ENCODE data around the gene RTP1. TPM values are rescaled to one million over a fixed set of nuclear protein-coding genes. Genes with fewer than 3 reads are reported as not detected.
A peak's percentile ranks its signal among the peaks of the same experiment; 100 is the strongest.

RTP1 gene
- polyA plus RNA-seq, 1 of the 3 experiments (the other 2 are of a cell fraction) = not detected

DNA sequence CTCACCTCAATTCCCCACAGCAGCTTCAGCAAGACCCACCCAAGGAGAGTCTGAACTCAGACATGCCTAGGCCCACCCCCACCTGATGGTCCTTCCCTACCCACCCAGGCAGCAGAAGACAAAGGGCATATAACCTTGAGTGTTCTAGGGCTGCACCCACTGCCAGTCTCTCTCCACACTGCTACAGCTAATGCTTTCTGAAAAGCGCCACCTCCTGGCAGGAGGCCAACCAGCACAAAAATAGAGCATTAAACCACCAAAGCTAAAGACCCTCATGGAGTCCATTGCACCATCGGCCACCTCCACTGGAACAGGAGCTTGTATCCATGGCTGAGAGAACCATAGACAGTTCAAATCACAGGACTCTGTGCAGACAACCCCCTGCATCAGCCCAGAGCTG is 46.7 kb upstream of the RTP1 start:
- Histone ChIP-seq H3K9me2 (no peaks in the 10 kb centered on the region), H3F3A (replicated peaks; ENCODE audit: insufficient read depth) (no peaks in the 10 kb centered on the region), H3K9ac (no peak overlapping the region), H3K4me1 (ENCODE audit: control insufficient read depth in 1 of 2, insufficient read depth in 2 of 2, low read depth in 1 of 2, low read length in 1 of 2) (no peaks in the 10 kb centered on the region), H3K27me3 (ENCODE audit: insufficient read depth) (peaks cover 5% of the 10 kb centered on the region; the same call in 1 of the 2 replicates), H3K36me3 (replicated peaks in 1 of 2; ENCODE audit: control insufficient read depth in 1 of 2, insufficient read depth in 2 of 2, low read length in 1 of 2) (no peaks in the 10 kb centered on the region), H3K79me2 (ENCODE audit: insufficient read depth) (no peaks in the 10 kb centered on the region), H3K4me3 (ENCODE audit: low read depth in 2 of 2, low read length in 1 of 2) (no peak overlapping the region), H3K9me3 (no peaks in the 10 kb centered on the region), H4K20me1 (ENCODE audit: insufficient read depth) (no peaks in the 10 kb centered on the region), H2AFZ (ENCODE audit: low read depth) (no peak overlapping the region), H3K27ac (ENCODE audit: low read depth in 2 of 2, low read length in 1 of 2) (no peak overlapping the region), H3K4me2 (no peak overlapping the region)
- ChIA-PET CTCF (interaction anchor here (1.1 to 3.6 kb wide), 9 partner anchors 11 to 329 kb away, joined by 3 to 28 read pairs (median 8); partner anchors contain the start of gene RPL39L), POLR2A (interaction anchor here (1.0 kb wide), 1 partner anchor 11 kb away, joined by 4 read pairs; the partner anchor contains the start of gene RPL39L)
- 45% methylated on average over 2 of the region's 2 CpGs for WGBS (ENCODE audit: low lambda C conversion rate)
- no peak for DNase-seq
- TF ChIP-seq IRF3 (IDR thresholded peaks at IDR 0.05; ENCODE audit: low read depth, low read length) = no peak
- TF ChIP-seq SMC3 (IDR thresholded peaks at IDR 0.05; ENCODE audit: low read depth, low read length) = peak; percentile 28; the same call in 1 of the 2 replicates
- no peak for TF ChIP-seq USF1 (IDR thresholded peaks at IDR 0.05; ENCODE audit: borderline replicate concordance, low read depth)
- TF ChIP-seq, protein P1, sequence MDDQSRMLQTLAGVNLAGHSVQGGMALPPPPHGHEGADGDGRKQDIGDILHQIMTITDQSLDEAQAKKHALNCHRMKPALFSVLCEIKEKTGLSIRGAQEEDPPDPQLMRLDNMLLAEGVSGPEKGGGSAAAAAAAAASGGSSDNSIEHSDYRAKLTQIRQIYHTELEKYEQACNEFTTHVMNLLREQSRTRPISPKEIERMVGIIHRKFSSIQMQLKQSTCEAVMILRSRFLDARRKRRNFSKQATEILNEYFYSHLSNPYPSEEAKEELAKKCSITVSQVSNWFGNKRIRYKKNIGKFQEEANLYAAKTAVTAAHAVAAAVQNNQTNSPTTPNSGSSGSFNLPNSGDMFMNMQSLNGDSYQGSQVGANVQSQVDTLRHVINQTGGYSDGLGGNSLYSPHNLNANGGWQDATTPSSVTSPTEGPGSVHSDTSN (IDR thresholded peaks at IDR 0.05) = no peak
- no peak for TF ChIP-seq FOSL2 (IDR thresholded peaks at IDR 0.05; ENCODE audit: borderline replicate concordance, low read depth)
- TF ChIP-seq TCF12 (IDR thresholded peaks at IDR 0.05) = no peak
- no peak for TF ChIP-seq FOXM1 (IDR thresholded peaks at IDR 0.05; ENCODE audit: low read depth)
- TF ChIP-seq FOXJ3 (CRISPR knock-in tag; IDR thresholded peaks at IDR 0.05) = no peak
- no peak for TF ChIP-seq RCOR1 (IDR thresholded peaks at IDR 0.05; ENCODE audit: low read length)
- TF ChIP-seq, protein P2, sequence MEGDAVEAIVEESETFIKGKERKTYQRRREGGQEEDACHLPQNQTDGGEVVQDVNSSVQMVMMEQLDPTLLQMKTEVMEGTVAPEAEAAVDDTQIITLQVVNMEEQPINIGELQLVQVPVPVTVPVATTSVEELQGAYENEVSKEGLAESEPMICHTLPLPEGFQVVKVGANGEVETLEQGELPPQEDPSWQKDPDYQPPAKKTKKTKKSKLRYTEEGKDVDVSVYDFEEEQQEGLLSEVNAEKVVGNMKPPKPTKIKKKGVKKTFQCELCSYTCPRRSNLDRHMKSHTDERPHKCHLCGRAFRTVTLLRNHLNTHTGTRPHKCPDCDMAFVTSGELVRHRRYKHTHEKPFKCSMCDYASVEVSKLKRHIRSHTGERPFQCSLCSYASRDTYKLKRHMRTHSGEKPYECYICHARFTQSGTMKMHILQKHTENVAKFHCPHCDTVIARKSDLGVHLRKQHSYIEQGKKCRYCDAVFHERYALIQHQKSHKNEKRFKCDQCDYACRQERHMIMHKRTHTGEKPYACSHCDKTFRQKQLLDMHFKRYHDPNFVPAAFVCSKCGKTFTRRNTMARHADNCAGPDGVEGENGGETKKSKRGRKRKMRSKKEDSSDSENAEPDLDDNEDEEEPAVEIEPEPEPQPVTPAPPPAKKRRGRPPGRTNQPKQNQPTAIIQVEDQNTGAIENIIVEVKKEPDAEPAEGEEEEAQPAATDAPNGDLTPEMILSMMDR (IDR thresholded peaks at IDR 0.05) = peak; percentile 36; the same call in 1 of the 2 replicates
- TF ChIP-seq EP300 (IDR thresholded peaks at IDR 0.05; ENCODE audit: borderline replicate concordance in 1 of 2, low read depth in 1 of 2, low read length in 1 of 2) = no peak
- TF ChIP-seq YY1 (IDR thresholded peaks at IDR 0.05; ENCODE audit: low read depth) = no peak
- TF ChIP-seq RXRA (IDR thresholded peaks at IDR 0.05; ENCODE audit: borderline replicate concordance, low read depth) = no peak
- TF ChIP-seq RAD21 (IDR thresholded peaks at IDR 0.05; ENCODE audit: low read length) = peak; percentile 22
